Hair follicular keratinocyte (primary cell): ENCODE results near the gene GAPVD1. TPM values are rescaled to one million over a fixed set of nuclear protein-coding genes. Genes with fewer than 3 reads are reported as not detected.

Experiments used
- total RNA-seq: library from RNA; depleted of rRNA; stranded (reverse); fragments of >200 nt; gene quantifications from 2 replicates; pipeline ENCODE4 v1.2.3, GENCODE V29; 2015

Gene GAPVD1
- total RNA-seq: 24.0 and 30.8 TPM in 2 replicates

DNA sequence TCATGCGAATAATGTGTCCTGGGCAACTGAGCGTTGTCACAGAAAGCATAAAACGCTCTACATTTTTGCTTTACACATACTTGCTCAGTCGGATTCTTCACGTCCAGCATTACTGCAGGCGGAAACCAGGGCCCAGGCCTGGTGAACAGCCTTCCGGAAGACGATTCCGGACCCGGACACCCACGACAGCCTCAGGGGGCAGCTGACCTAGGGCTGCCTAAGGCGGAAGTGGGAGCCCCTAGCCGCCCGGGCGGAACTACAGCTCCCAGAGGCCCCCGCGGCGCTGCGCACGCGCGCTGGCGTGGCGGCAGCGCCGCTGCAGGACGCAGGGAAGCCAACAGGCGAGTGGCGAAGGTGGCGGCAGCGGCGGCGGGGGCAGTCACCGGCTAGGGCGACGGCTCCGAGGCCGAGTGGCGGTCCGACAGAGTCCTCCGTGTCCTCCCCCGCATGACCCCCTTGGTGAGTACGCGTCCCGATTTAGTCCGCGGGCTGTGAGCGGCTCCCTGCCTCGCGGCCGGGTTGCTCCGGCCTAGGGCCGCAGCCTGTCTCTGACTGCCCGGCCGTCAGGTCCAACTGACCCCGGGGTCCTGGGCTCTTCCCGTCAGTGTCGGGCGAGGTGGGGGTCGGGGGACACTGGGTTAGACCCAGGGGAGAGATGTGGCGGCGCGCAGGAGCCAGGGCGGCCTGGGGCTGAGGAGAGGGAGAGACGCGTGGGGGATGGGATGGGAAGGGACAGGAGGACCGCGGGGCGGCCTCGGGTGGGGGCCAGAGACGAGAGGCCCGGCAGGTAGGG lies at the start of gene GAPVD1:
GAPVD1 (plus strand) TSS at position 326 of the 793 bp plus-strand sequence. CDS start 37,096 bp downstream, outside the sequence.

GRCh38 chr9:125241000-125241862 lies 20.4 kb upstream of the GAPVD1 start, which contains the start of gene HSPA5:
HSPA5 (minus strand) TSS chr9:125241343; CDS start chr9:125241126, 217 bp downstream.

Other genes with a start within 250 kb of the GAPVD1 start
- gene SCAI, start 118.3 kb upstream of the GAPVD1 start, total RNA-seq: 1.6 and 2.1 TPM in 2 replicates
- gene PPP6C, start 72.0 kb upstream of the GAPVD1 start, total RNA-seq: 20.5 and 23.4 TPM in 2 replicates
- 16.2 and 28.4 TPM in 2 replicates for gene RABEPK, start 61.3 kb upstream of the GAPVD1 start, total RNA-seq
- 632 and 1,011 TPM in 2 replicates for gene HSPA5, start 20.5 kb upstream of the GAPVD1 start, total RNA-seq